ENCODE measurements around the gene SERPINA4. TPM values are rescaled to one million over a fixed set of nuclear protein-coding genes. Genes with fewer than 3 reads are reported as not detected.
A peak's percentile ranks its signal among the peaks of the same experiment; 100 is the strongest.
"Not testable (repeated sequence)": the region's sequence is repeated elsewhere in the genome, so short reads cannot be mapped to it uniquely, and the experiment has no call there.

SERPINA4 gene
- total RNA-seq, 4 donors from 2014 or later = 0.13 to 0.26 TPM; not detected in 2

GRCh38 chr14:94600148-94600545 lies 38.9 kb downstream of the SERPINA4 start:
- no peak for ATAC-seq
- Histone ChIP-seq H3K9me3 (no peaks in the 10 kb centered on the region), H3K27ac (peak overlapping the region; percentile 52 to 95 (median 84)), H3K36me3 (no peaks in the 10 kb centered on the region), H3K27me3 (no peaks in the 10 kb centered on the region), H3K4me3 (no peak overlapping the region), H3K4me1 (peaks cover 11 to 68% of the 10 kb centered on the region in 2 donors)
- TF ChIP-seq CTCF (IDR thresholded peaks at IDR 0.05 in 4 of 5, conservative IDR thresholded peaks at IDR 0.05 in 1 of 5) (no peak), POLR2A (IDR thresholded peaks at IDR 0.05) (no peak)
- DNase-seq = no peak
- intact Hi-C loops (cut with DNase I; ENCODE audit: low total_unique reads) (no loop called here), in situ Hi-C loops (cut with MboI; ENCODE audit: low sequenced_read_pairs in 4 of 4) (no loop called here)

- Histone ChIP-seq H3K4me3 (no peak overlapping the region), H3K4me1 (peaks cover 11 to 74% of the 10 kb centered on the region in 2 donors), H3K9me3 (no peaks in the 10 kb centered on the region), H3K27me3 (no peaks in the 10 kb centered on the region), H3K36me3 (no peaks in the 10 kb centered on the region), H3K27ac (peak overlapping the region; percentile 60 to 95 (median 84))
- intact Hi-C loops (cut with DNase I; ENCODE audit: low total_unique reads) = no loop called here
- TF ChIP-seq POLR2A (IDR thresholded peaks at IDR 0.05) (no peak), CTCF (IDR thresholded peaks at IDR 0.05 in 4 of 5, conservative IDR thresholded peaks at IDR 0.05 in 1 of 5) (no peak)
- ATAC-seq (peak; percentile 73 to 84), DNase-seq (peak; percentile 89 to 91)
- in situ Hi-C loops (cut with MboI; ENCODE audit: low sequenced_read_pairs in 4 of 4) = no loop called here
Measured at GRCh38 chr14:94601884-94602391, 40.7 kb downstream of the SERPINA4 start.

GRCh38 chr14:94602722-94603121 lies 41.5 kb downstream of the SERPINA4 start:
- TF ChIP-seq CTCF (IDR thresholded peaks at IDR 0.05 in 4 of 5, conservative IDR thresholded peaks at IDR 0.05 in 1 of 5) = no peak
- no peak for TF ChIP-seq POLR2A (IDR thresholded peaks at IDR 0.05)
- Histone ChIP-seq H3K4me3 (no peak overlapping the region), H3K27me3 (no peaks in the 10 kb centered on the region), H3K9me3 (no peaks in the 10 kb centered on the region), H3K4me1 (peaks cover 11 to 72% of the 10 kb centered on the region in 2 donors), H3K27ac (peak overlapping the region; percentile 60 to 95 (median 84)), H3K36me3 (no peaks in the 10 kb centered on the region)
- DNase-seq (no peak), ATAC-seq (no peak)
- intact Hi-C loops (cut with DNase I; ENCODE audit: low total_unique reads) (no loop called here), in situ Hi-C loops (cut with MboI; ENCODE audit: low sequenced_read_pairs in 4 of 4) (no loop called here)

- ATAC-seq (no peak), DNase-seq (no peak)
- Histone ChIP-seq H3K27ac (peak overlapping the region in 3 of 4 donors; percentile 59 to 95 (median 68)), H3K4me1 (peaks cover 2 to 48% of the 10 kb centered on the region in 2 donors), H3K9me3 (no peaks in the 10 kb centered on the region), H3K36me3 (no peaks in the 10 kb centered on the region), H3K27me3 (no peaks in the 10 kb centered on the region), H3K4me3 (no peak overlapping the region)
- in situ Hi-C loops (cut with MboI; ENCODE audit: low sequenced_read_pairs in 4 of 4) = no loop called here
- TF ChIP-seq POLR2A (IDR thresholded peaks at IDR 0.05) (no peak), CTCF (IDR thresholded peaks at IDR 0.05 in 4 of 5, conservative IDR thresholded peaks at IDR 0.05 in 1 of 5) (no peak)
- intact Hi-C loops (cut with DNase I; ENCODE audit: low total_unique reads) = no loop called here
Measured at GRCh38 chr14:94605361-94605760, 44.1 kb downstream of the SERPINA4 start.

- in situ Hi-C loops (cut with MboI; ENCODE audit: low sequenced_read_pairs in 4 of 4); H3K4me3 ChIP-seq; H3K36me3 ChIP-seq; DNase-seq; H3K9me3 ChIP-seq; H3K27ac ChIP-seq; ATAC-seq; intact Hi-C loops (cut with DNase I; ENCODE audit: low total_unique reads); H3K27me3 ChIP-seq: not testable (repeated sequence)
- H3K4me1 ChIP-seq = peaks cover 0 to 30% of the 10 kb centered on the region in 2 donors
Measured at GRCh38 chr14:94608966-94609365, 47.7 kb downstream of the SERPINA4 start.
